BLaER1 (cell line): ENCODE data around the gene CCDC90B.
A peak's percentile ranks its signal among the peaks of the same experiment; 100 is the strongest.
"Not testable (repeated sequence)": the region's sequence is repeated elsewhere in the genome, so short reads cannot be mapped to it uniquely, and the experiment has no call there.

Source experiments
- H3K27ac ChIP-seq: shearing (Covaris generic); formaldehyde crosslinking; 2 replicates; pipeline ENCODE4 v1.8.1; 2022
- H3K27me3 ChIP-seq: shearing (Covaris generic); formaldehyde crosslinking; 2 replicates; pipeline ENCODE4 v1.8.1; 2022
- H3K36me3 ChIP-seq: shearing (Covaris generic); formaldehyde crosslinking; 2 replicates; pipeline ENCODE4 v1.8.1; 2022
- H3K4me1 ChIP-seq: shearing (Covaris generic); formaldehyde crosslinking; 2 replicates; pipeline ENCODE4 v1.8.1; 2022
- H3K4me2 ChIP-seq: shearing (Covaris generic); formaldehyde crosslinking; 2 replicates; pipeline ENCODE4 v1.8.1; 2022
- H3K4me3 ChIP-seq: shearing (Covaris generic); formaldehyde crosslinking; 2 replicates; pipeline ENCODE4 v1.8.1; 2022
- H3K9ac ChIP-seq: shearing (Covaris generic); formaldehyde crosslinking; 2 replicates; pipeline ENCODE4 v1.8.1; 2022
- H3K9me3 ChIP-seq: shearing (Covaris generic); formaldehyde crosslinking; 2 replicates; pipeline ENCODE4 v1.8.1; 2022
- H4K20me1 ChIP-seq: shearing (Covaris generic); formaldehyde crosslinking; 2 replicates; pipeline ENCODE4 v1.8.1; 2022
- Cebpa-rat ChIP-seq: shearing (Covaris generic); IDR thresholded peaks from 2 replicates; pipeline ENCODE4 v1.8.1; 2022

Gene CCDC90B

DNA sequence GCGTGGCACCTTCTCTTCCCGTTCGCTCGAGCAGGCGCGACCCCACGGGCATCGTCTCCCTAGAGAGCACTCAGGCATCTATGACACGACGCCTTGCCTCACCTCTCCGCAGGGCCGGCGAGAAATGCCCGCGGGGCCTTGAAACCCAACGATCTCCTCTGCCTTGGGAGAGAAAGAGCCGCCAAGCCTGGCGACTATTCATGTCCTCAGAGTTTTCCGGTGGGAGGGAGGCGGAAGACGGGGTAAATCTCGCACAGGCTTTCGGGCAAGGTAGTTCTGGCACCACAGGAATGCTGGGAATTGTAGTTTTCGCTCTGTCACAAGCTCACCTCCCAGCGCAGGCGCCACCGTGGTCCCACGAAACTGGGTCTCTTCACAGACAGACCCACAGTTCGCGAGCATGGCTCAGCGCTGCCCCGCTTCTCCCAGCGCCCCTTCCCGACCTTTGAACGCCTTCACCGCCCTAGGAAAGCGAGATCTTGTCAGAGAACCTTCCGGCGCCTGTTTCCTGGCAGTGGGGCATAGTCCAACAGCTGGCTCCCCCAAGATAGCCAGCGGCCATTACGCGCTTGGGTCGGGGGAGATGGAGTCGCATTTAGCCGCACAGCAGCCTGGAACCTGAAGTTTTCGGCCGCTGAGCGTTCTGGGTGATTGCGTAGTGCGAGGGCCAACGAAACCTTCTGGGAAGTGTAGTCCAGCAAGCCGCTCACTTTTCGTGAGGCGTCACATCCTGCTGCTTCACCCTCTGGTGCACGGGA is at the start of gene CCDC90B:
Gene CCDC90B (minus strand): TSS at position 597 of the 758 bp plus-strand sequence. CDS start 395 bp downstream, at position 202.
- peak; percentile 69 for TF ChIP-seq Cebpa-rat
- Histone ChIP-seq H4K20me1 (no peaks in the 10 kb centered on the region), H3K27ac (peak within 1 kb of the TSS; percentile 97), H3K4me1 (peaks cover 49% of the 10 kb centered on the region), H3K9ac (peak within 1 kb of the TSS; percentile 95), H3K36me3 (no peaks in the 10 kb centered on the region), H3K4me3 (peak within 1 kb of the TSS; percentile 79), H3K27me3 (no peaks in the 10 kb centered on the region), H3K4me2 (peak within 1 kb of the TSS; percentile 89), H3K9me3 (no peaks in the 10 kb centered on the region)

GRCh38 chr11:83335446-83336070 is 49.4 kb upstream of the CCDC90B start:
- Histone ChIP-seq H3K4me2 (no peak overlapping the region), H3K4me3 (no peak overlapping the region)

DNA sequence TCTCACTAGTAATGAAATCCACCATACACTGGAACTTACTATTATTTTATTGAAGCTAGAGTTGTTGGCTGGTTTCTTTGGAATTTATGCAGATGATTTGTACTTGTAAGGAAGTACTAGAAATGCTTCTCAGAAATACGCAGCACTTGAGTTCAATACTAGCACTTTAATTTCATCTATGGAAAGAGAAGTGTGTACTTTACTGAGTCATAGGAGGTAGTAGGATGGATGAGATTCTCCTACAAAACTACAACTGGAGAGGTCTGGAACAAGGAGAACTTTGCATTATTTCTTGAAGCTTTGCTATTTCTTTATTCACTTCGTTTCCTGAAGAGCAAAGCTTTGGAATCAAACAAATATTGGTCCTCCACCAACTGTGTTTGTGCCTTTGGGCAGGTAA is 44.1 kb upstream of the CCDC90B start:
- no peaks in the 10 kb centered on the region for H3K9me3 ChIP-seq
- H3K4me3 ChIP-seq = no peak overlapping the region
- H3K4me2 ChIP-seq = no peak overlapping the region
- H3K36me3 ChIP-seq = no peaks in the 10 kb centered on the region
- no peak for TF ChIP-seq Cebpa-rat
- H3K4me1 ChIP-seq = no peaks in the 10 kb centered on the region
- H4K20me1 ChIP-seq = no peaks in the 10 kb centered on the region
- no peaks in the 10 kb centered on the region for H3K27me3 ChIP-seq
- H3K27ac ChIP-seq = no peak overlapping the region
- no peak overlapping the region for H3K9ac ChIP-seq

More at GRCh38 chr11:83335446-83336070, 49.4 kb upstream of the CCDC90B start:
- H3K9me3 ChIP-seq = no peaks in the 10 kb centered on the region
- H4K20me1 ChIP-seq = no peaks in the 10 kb centered on the region
- H3K27me3 ChIP-seq = no peaks in the 10 kb centered on the region
- no peaks in the 10 kb centered on the region for H3K36me3 ChIP-seq
- TF ChIP-seq Cebpa-rat = no peak
- no peak overlapping the region for H3K27ac ChIP-seq
- H3K4me1 ChIP-seq = no peaks in the 10 kb centered on the region
- no peak overlapping the region for H3K9ac ChIP-seq

DNA sequence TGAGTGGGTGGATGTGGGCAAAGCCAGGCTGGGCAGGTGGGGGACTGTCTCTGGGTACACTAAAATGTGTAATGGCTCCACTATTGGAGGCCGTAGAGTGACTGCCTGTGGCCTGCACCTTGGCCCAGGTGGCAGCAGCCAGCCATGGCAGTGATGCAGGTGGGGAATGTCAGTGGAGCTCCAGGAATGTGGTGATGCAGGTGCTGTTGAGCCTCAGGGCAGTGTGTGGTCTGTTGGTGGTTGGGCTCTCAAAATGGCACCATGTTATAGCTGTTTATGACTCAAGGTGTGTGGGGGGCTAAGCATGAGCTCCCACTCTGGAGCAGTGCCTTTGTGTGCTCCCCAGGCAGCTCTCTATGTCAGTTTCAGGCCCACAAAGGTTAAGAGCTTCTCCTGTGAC is 40.2 kb upstream of the CCDC90B start:
- Histone ChIP-seq H3K9me3 (no peaks in the 10 kb centered on the region), H3K27me3 (no peaks in the 10 kb centered on the region), H4K20me1 (no peaks in the 10 kb centered on the region), H3K4me3 (no peak overlapping the region), H3K36me3 (no peaks in the 10 kb centered on the region), H3K4me1 (no peaks in the 10 kb centered on the region), H3K9ac (no peak overlapping the region), H3K27ac (no peak overlapping the region), H3K4me2 (no peak overlapping the region)
- TF ChIP-seq Cebpa-rat = no peak

DNA sequence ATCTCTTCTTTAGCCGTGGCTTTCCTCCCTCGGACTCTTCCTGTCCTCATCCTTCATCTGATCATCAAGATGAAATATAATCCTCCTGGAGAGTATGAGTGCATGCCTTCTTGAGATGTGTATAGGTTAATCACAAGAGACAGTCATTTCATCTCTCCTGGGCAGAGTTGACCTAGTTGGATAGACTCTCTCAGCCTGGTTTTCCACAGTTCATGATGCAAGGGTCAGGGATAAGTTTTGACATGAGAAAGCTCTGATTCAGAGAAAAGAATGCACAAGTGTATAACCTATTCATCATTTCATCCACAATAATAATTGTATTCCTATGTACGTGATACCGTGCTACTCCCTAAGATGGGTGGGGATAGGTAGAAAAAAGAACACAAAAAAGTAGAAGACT is 33.2 kb upstream of the CCDC90B start:
- Histone ChIP-seq H3K4me1 (no peaks in the 10 kb centered on the region), H3K4me3 (no peak overlapping the region), H3K9ac (no peak overlapping the region), H4K20me1 (no peaks in the 10 kb centered on the region), H3K27ac (no peak overlapping the region), H3K9me3 (peaks cover 10% of the 10 kb centered on the region), H3K36me3 (no peaks in the 10 kb centered on the region), H3K4me2 (no peak overlapping the region), H3K27me3 (no peaks in the 10 kb centered on the region)
- no peak for TF ChIP-seq Cebpa-rat

GRCh38 chr11:83318931-83319330 is 32.8 kb upstream of the CCDC90B start:
- H3K9me3 ChIP-seq = peaks cover 10% of the 10 kb centered on the region
- H3K27ac ChIP-seq = no peak overlapping the region
- H3K27me3 ChIP-seq = no peaks in the 10 kb centered on the region
- no peaks in the 10 kb centered on the region for H4K20me1 ChIP-seq
- no peak for TF ChIP-seq Cebpa-rat
- no peaks in the 10 kb centered on the region for H3K36me3 ChIP-seq
- no peak overlapping the region for H3K4me2 ChIP-seq
- no peak overlapping the region for H3K4me3 ChIP-seq
- no peaks in the 10 kb centered on the region for H3K4me1 ChIP-seq
- H3K9ac ChIP-seq = no peak overlapping the region

DNA sequence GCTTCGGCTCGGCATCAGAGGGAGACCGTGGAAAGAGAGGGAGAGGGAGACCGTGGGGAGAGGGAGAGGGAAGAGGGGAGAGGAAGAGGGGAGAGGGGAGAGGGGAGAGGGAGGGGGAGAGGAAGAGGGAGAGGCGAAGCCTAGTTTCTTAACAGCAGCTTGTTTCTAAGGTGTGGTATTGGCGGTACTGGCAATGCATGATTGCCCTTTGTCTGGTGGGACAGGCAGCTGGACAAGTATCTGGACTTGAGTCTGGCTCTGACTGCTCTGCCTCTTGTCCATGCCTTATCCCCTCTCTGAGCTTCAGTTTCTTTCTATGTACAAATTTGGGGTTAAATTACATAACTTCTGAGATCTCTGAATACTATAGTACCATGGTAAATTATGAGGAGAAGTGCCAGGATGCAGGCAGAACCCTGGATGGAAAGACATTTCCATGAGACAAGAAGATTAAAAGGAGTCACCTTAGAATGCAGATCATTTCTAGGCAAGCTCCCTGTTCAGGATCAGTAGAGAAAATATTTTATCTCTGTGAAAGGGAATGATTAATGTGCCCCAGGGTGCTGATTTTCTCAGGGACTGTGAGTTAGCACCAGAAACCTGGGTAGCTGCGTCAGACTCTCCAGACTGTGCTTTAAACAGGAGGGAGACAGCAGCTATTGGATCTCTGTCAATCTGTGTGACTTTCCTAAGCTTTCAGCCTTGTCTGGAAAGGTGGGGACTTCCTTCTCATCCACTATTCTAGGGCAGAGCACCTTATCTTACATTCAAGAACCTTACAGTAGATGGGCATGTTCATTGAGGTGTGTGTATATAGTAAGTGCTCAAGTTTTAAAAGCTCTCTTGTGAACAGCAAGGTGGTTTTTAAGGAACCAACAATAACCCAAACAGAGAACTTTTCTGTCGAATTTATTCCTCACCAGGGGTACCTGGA is 31.9 kb upstream of the CCDC90B start:
- TF ChIP-seq Cebpa-rat = no peak
- H3K9ac ChIP-seq = no peak overlapping the region
- H3K27ac ChIP-seq = no peak overlapping the region
- H3K36me3 ChIP-seq = no peaks in the 10 kb centered on the region
- no peak overlapping the region for H3K4me3 ChIP-seq
- H3K4me1 ChIP-seq = no peaks in the 10 kb centered on the region
- H3K4me2 ChIP-seq = no peak overlapping the region
- H3K27me3 ChIP-seq = no peaks in the 10 kb centered on the region
- H3K9me3 ChIP-seq = peaks cover 10% of the 10 kb centered on the region
- H4K20me1 ChIP-seq = no peaks in the 10 kb centered on the region

GRCh38 chr11:83316897-83317268 is 30.7 kb upstream of the CCDC90B start:
- not testable (repeated sequence) for H3K9me3 ChIP-seq, H3K4me1 ChIP-seq, H3K27me3 ChIP-seq, H3K27ac ChIP-seq, H3K36me3 ChIP-seq, H4K20me1 ChIP-seq, H3K9ac ChIP-seq, H3K4me2 ChIP-seq, H3K4me3 ChIP-seq

DNA sequence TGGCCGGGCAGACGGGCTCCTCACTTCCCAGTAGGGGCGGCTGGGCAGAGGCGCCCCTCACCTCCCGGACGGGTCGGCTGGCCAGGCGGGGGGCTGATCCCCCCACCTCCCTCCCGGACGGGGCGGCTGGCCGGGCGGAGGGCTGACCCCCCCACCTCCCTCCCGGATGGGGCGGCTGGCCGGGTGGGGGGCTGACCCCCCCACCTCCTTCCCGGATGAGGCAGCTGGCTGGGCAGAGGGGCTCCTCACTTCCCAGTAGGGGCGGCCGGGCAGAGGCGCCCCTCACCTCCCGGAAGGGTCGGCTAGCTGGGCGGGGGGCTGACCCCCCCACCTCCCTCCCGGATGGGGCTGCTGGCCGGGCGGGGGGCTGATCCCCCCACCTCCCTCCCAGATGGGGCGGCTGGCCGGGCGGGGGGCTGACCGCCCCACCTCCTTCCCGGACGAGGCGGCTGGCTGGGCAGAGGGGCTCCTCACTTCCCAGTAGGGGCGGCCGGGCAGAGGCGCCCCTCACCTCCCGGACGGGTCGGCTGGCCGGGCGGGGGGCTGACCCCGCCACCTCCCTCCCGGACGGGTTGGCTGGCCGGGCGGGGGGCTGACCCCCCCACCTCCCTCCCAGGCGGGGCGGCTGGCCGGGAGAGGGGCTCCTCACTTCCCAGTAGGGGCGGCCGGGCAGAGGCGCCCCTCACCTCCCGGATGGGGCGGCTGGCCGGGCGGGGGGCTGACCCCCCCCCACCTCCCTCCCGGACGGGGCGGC is 30.2 kb upstream of the CCDC90B start:
- not testable (repeated sequence) for H3K4me3 ChIP-seq, H3K36me3 ChIP-seq, H3K4me2 ChIP-seq, H3K9me3 ChIP-seq, H4K20me1 ChIP-seq, H3K4me1 ChIP-seq, H3K27me3 ChIP-seq, H3K27ac ChIP-seq, H3K9ac ChIP-seq
